HG02763 (cell line): ENCODE results near the gene AMIGO2.
"Not testable (repeated sequence)": the region's sequence is repeated elsewhere in the genome, so short reads cannot be mapped to it uniquely, and the experiment has no call there.

Experiments used
- ATAC-seq: cut with Tn5 transposase; IDR thresholded peaks from one replicate; pipeline ENCODE4 v1.9.1; 2021; ENCODE audit warnings: mild to moderate bottlenecking, moderate library complexity; ENCODE audit not compliant: unreplicated experiment

The AMIGO2 gene

DNA sequence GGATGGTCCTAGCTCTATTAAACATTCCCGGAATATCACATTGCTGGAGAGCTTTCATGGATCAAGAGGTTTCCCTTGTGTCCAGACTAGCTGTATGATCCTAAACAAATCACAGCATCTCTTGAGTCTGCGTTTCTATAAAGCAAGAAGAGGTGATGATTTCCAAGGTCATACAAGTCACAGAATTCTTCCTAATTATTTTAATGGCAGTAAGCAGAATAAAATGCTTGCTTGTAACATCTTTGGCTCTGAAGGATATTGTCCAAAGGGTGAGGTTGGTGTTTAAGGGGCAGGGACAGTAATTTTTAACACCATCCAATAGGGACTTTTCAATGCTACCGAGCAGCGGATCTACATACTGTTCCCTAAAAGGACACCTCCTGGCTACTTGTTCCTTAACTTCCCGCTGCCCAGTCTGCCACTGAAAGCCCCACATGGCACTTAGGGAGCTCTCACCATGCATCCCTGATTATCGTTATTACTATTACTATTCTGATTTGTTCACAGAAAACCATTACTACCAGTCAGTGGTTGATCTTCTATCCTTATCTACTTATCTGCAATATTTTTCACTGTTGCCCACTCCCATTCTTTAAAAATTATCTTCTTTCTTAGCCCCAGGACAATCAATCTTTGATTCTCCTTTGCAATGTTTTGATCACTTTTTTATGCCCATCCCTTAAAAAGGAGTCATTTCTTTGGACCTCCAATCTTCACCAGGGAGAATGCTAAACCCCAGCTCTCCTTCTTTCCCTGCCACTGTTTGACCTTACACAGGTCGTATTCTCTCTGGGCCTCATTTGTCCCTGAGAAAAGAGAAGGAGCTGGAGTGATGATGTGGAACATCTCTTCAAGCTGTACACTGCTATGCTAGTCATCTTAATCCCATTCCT, 4.3 kb downstream of the AMIGO2 start:
- no peak for ATAC-seq

DNA sequence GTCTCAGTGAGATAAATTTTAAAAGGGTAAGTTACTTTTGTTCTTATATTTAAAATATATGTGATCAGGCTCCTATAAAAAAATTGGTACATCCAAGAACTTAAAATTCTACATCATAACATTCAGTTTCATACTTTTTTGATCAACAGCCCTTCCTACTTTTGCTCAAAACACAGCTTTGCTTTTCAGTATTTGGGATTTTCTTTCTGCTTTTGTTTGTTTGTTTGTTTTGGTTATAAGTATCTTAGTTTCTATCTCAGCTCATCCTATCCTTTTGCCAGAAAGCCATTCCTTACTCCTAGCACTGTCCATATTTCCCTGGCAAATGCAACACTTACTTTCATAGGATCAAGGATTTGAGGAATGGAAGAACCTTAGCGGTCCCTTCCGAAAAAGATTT, 5.0 kb downstream of the AMIGO2 start:
- ATAC-seq: no peak

DNA sequence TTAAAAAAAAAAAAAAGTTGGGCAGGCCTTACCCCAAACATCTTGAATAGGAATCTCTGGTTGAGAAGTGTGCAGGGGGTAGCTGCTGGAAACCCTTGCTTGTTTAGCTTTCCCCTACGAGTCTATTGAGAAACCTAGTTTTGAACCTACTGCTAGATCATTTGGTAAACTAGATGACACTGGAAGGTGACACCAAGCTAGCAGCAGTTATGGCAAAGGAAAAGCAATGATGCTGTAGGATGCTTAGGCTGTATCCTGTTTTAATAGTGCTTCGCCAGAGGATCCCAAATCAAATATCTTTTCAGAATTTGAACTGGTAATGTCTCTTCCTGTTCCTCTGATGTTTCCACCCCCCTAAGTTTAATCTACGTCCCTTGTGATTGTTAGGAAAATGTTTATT, 5.8 kb downstream of the AMIGO2 start:
- no peak for ATAC-seq

DNA sequence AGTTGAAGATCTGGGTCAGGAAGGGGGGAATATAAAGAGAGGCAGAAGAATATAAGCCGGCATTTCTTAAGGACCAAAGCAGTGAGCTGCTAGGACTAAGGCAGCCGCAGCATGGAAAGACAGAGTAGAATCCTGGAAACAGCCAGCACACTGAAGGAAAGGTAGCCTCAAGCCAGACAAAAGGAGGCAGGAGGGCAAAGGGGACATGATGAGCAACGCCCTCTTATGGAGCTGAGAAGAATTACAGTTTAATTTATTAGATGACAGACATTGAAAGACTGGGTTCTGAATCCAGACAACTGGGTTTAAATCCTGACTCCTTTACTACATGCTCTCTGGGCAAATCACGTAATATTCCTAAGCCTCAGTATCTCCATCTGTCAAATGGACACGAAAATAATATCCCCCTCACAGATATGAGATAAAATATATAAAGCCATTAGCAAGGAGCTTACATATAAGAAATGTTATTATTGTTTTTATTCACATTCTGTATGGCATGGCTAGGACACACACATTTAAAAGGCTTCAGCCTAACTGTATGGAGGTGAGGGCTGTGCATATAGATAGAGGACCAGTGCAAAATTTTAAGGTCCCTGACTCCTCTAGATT, 8.4 kb downstream of the AMIGO2 start:
- no peak for ATAC-seq

DNA sequence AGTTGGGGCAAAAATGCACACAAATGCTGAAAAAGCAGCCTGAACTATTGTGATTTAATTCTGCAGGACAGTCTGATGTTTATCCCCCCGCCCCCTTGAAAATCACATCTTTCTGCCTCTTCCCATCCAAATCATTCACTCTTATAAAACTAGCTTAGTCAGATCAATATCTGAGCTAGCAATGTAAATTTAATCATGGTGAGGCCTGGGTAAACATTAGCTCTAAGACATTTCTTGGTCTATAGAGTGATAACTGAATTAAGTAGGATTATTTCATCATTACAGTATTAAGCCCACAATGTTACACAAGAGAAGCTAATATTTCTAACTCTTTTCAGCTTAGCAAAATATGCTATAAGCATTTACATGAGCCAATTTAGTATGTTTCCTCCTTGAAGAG, 9.4 kb downstream of the AMIGO2 start:
- ATAC-seq: no peak

- ATAC-seq: no peak
Measured at GRCh38 chr12:47068539-47068938, 11.2 kb downstream of the AMIGO2 start.

GRCh38 chr12:47067771-47068431, 11.9 kb downstream of the AMIGO2 start:
- no peak for ATAC-seq

DNA sequence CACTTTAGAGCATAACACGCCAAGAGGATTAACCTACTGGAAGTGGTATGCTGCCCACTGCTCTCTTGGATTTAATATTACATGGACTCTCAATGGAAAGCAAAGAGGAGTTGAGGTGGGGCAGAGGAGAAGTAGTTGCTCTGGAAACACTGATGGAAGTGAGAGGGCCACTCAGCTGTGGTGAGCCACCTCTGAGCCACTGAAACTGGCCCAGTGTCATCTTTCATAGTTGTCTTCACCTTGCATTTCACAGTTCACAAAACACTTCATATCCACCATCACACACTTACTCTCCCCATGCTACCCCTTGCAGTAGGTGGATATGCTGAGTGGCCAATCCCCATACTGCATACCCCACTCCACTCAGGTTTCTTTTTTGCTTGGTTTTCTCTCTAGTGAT, 12.6 kb downstream of the AMIGO2 start:
- no peak for ATAC-seq

DNA sequence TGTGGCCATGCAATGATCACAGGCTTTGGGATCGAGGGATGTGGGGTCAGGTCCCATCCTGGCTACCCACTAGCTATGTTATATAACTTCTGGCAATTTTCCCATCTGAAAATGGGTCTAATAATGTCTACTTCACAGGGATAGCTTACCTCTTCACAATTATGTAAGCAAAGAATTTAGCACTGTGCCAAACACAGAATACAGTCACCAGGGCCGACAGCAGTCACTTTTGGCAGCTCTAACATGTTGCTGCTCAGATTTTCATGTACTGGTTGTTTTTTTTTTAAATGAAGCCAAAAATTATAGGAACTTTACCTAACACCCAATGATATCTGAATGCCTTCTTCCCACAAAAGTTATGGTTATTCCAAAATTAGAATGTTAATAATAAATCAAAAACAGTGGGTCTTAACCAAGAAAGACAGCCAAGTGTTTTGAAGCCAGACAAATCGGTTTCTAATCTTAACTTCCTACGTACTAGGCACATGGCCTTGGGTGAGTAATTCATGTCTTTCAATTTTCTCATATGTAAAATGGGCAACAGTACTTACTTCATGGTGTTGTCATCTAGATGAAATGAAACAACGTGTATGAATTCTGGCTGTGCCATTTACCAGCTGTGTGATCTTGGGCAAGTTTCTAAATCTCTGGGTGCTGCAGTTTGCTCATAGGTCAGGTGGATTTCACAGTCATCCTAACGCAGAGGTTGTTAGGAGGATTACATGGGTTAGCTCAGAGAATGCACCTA, 13.3 kb downstream of the AMIGO2 start:
- ATAC-seq: no peak

GRCh38 chr12:47065546-47065945, 14.2 kb downstream of the AMIGO2 start:
- ATAC-seq: no peak

GRCh38 chr12:47058640-47059039, 21.1 kb downstream of the AMIGO2 start:
- not testable (repeated sequence) for ATAC-seq

DNA sequence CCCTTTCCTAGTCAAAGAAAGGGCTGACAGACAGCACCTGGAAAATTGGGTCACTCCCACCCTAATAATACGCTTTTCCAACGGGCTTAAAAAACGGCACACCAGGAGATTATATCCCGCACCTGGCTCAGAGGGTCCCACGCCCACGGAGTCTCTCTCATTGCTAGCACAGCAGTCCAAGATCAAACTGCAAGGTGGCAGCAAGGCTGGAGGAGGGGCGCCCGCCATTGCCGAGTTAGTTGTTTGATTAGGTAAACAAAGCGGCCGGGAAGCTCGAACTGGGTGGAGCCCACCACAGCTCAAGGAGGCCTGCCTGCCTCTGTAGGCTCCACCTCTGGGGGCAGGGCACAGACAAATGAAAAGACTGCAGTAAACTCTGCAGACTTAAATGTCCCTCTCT, 22.8 kb downstream of the AMIGO2 start:
- ATAC-seq: not testable (repeated sequence)

DNA sequence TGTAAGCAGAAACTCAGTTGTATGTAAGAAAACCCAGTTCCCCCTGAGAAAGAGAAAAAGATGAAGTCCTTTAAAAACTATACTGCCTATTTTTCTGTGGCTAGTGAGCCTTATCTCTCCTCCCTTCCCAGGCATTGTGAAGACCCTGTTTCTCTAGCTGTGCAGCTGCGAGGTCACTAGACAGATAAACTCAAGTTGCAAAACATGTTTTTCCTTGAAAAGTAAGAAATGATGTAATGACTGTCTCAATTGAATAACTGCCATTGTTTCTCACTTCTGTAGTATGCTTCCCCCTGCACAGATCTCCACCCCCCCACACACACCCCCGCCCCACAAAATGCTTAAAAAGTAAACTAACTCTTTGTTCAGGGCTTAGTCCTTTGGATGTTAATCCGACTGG, 23.9 kb downstream of the AMIGO2 start:
- not testable (repeated sequence) for ATAC-seq

- no peak for ATAC-seq
Measured at GRCh38 chr12:47054659-47055058, 25.1 kb downstream of the AMIGO2 start.

DNA sequence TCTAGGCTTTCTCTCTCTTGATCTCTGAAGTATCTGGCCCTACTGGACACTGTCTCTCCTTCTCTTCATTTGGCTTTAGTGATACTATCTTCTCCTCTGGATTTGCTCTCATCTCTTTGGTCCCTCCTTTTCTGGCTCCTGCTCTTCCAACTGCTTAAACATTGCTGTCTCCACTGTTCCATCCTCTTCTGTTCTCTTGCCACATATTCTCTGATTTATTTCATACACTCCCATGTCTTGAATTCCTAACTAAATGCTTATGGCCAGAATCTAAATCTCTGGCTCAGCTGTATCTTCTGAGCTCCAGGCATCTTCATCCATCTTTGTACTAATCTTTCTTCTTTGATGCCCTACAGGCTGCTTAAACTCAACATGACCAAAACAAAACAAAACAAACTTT, 25.8 kb downstream of the AMIGO2 start:
- no peak for ATAC-seq

DNA sequence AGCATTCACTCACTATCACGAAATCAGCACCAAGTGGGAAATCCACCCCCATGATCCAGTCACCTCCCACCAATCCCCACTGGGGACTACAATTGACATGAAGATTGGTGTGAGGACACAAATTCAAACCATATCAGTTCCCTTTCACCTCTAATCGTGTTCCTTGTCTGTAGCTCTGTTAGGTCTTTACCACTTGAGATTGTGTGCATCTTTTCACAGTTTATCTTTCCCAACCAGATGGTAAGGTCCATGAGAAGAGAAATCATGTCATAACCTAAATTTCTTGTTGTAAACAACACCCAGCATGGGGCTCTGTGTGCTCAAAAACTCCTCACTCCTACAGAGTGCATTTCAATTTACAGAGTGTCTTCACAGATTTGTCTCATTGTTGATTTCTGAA, 27.5 kb downstream of the AMIGO2 start:
- no peak for ATAC-seq

- ATAC-seq: not testable (repeated sequence)
Measured at GRCh38 chr12:47051291-47051690, 28.5 kb downstream of the AMIGO2 start.

- ATAC-seq: no peak
Measured at GRCh38 chr12:47048541-47048940, 31.2 kb downstream of the AMIGO2 start.

- no peak for ATAC-seq
Measured at GRCh38 chr12:47041327-47041726, 38.4 kb downstream of the AMIGO2 start.

DNA sequence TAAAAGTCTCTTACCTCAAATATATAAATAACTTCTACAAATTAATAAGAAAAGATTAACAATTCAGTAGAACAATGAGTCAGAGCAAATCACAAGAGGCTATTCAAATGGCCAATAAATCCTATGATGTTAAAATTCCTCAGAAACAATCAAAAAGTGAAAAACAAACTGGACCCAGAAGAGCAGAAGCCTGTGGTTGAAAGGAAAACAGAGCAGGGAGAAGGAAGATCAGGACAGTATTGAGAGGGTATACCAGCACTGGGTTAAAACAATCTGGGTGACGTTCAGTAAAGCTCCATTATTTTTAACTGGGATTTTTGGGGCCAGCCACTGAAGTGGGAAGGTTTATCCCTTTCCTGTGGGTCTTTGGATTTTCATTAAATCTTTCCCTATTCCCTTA, 40.0 kb downstream of the AMIGO2 start:
- ATAC-seq: no peak

DNA sequence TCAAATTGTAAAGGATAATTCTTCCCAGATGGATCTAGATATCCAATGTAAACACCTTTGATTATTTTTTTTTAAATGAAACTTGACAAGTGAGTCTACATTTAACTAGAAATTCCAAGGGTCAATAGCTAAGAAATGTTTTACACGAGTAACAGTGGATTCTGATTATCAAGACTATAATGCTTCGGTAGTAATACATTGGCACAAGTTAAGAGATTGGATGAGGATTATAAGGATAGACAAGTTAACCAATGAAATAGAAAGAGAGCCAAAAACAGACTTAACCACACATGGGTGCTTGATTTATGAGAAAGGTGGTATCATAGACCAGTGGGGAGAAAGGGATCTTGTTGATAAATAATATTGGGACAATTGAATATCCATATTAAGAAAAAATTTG, 40.7 kb downstream of the AMIGO2 start:
- ATAC-seq: no peak
